Tibial artery (tissue), 4 donors: ENCODE measurements around the gene EBPL.

ENCODE experiments used
- DNase-seq, 2 donors: peaks; one replicate each; pipeline ENCODE4 v3.0.0-alpha.2; 2019
- H3K27ac ChIP-seq, 2 donors: fragments of 200-600 bp; sonication (generic) in 1 of 2; 1 replicate in 1 of 2; 2 replicates in 1 of 2; pipeline ENCODE4 v1.5.1; 2018 to 2019; ENCODE audit warnings: mild to moderate bottlenecking in 1 of 2
- H3K27me3 ChIP-seq, 2 donors: fragments of 200-600 bp; sonication (generic) in 1 of 2; one replicate each; pipeline versions ENCODE4 v1.5.1 to v1.6.0; 2016 to 2019
- H3K36me3 ChIP-seq, 3 donors: fragments of 200-600 bp; sonication (generic) in 2 of 3; one replicate each; pipeline ENCODE4 v1.5.1; 2016 to 2019; ENCODE audit warnings: mild to moderate bottlenecking in 2 of 3
- H3K4me1 ChIP-seq, 4 donors: fragments of 200-600 bp; sonication (generic) in 2 of 4; 1 replicate in 3 of 4; 2 replicates in 1 of 4; pipeline ENCODE4 v1.5.1; 2016 to 2019
- H3K4me3 ChIP-seq, 2 donors: fragments of 200-600 bp; sonication (generic) in 1 of 2; 1 replicate in 1 of 2; 2 replicates in 1 of 2; pipeline ENCODE4 v1.5.1; 2018 to 2019; ENCODE audit warnings: mild to moderate bottlenecking in 2 of 2
- H3K9me3 ChIP-seq, 3 donors: fragments of 200-600 bp; sonication (generic) in 1 of 3; one replicate each; pipeline ENCODE4 v1.5.1; 2016 to 2019
- intact Hi-C: fragments of 100-400 bp; cut with DNase I; formaldehyde crosslinking; loops from one replicate; pipeline ENCODE4 v1.15.0; 2023; ENCODE audit warnings: low total_unique reads
- TF ChIP-seq, protein P1 (sequence below), 2 experiments: fragments of 200-600 bp in 1 of 2; fragments of 450-650 bp in 1 of 2; IDR thresholded peaks; one replicate each; pipeline ENCODE4 v1.5.1; 2017 to 2019; ENCODE audit warnings: antibody characterized with exemption in 2 of 2, mild to moderate bottlenecking in 1 of 2, moderate library complexity in 1 of 2

The EBPL gene

GRCh38 chr13:49694446-49694845 lies 3.2 kb upstream of the EBPL start:
- H3K4me1 ChIP-seq = peaks cover 0 to 7% (median 2%) of the 10 kb centered on the region in 4 donors
- no peak for DNase-seq
- H3K9me3 ChIP-seq = no peaks in the 10 kb centered on the region
- TF ChIP-seq, protein P1, sequence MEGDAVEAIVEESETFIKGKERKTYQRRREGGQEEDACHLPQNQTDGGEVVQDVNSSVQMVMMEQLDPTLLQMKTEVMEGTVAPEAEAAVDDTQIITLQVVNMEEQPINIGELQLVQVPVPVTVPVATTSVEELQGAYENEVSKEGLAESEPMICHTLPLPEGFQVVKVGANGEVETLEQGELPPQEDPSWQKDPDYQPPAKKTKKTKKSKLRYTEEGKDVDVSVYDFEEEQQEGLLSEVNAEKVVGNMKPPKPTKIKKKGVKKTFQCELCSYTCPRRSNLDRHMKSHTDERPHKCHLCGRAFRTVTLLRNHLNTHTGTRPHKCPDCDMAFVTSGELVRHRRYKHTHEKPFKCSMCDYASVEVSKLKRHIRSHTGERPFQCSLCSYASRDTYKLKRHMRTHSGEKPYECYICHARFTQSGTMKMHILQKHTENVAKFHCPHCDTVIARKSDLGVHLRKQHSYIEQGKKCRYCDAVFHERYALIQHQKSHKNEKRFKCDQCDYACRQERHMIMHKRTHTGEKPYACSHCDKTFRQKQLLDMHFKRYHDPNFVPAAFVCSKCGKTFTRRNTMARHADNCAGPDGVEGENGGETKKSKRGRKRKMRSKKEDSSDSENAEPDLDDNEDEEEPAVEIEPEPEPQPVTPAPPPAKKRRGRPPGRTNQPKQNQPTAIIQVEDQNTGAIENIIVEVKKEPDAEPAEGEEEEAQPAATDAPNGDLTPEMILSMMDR (IDR thresholded peaks at IDR 0.05) = no peak
- intact Hi-C loops = loop anchor here (5.0 kb wide), 1 partner anchor 98 kb away; the partner anchor contains the start of gene KPNA3
- H3K4me3 ChIP-seq = no peak overlapping the region
- H3K36me3 ChIP-seq = peaks cover 0 to 11% (median 0%) of the 10 kb centered on the region in 3 donors
- no peak overlapping the region for H3K27ac ChIP-seq
- no peaks in the 10 kb centered on the region for H3K27me3 ChIP-seq

GRCh38 chr13:49693877-49694276 lies 2.6 kb upstream of the EBPL start:
- Histone ChIP-seq H3K27ac (no peak overlapping the region), H3K36me3 (peaks cover 0 to 11% (median 0%) of the 10 kb centered on the region in 3 donors), H3K4me3 (no peak overlapping the region), H3K4me1 (peaks cover 0 to 7% (median 3%) of the 10 kb centered on the region in 4 donors), H3K27me3 (no peaks in the 10 kb centered on the region), H3K9me3 (no peaks in the 10 kb centered on the region)
- no peak for DNase-seq
- TF ChIP-seq, protein P1 (IDR thresholded peaks at IDR 0.05) = no peak
- intact Hi-C loops = loop anchor here (5.0 kb wide), 1 partner anchor 98 kb away; the partner anchor contains the start of gene KPNA3

- Histone ChIP-seq H3K36me3 (peaks cover 0 to 4% (median 0%) of the 10 kb centered on the region in 3 donors), H3K27ac (no peak overlapping the region), H3K27me3 (no peaks in the 10 kb centered on the region), H3K4me3 (no peak overlapping the region), H3K9me3 (no peaks in the 10 kb centered on the region), H3K4me1 (peaks cover 0 to 7% (median 3%) of the 10 kb centered on the region in 4 donors)
- intact Hi-C loops = loop anchor here (5.0 kb wide), 1 partner anchor 99 kb away; the partner anchor contains the start of gene KPNA3
- DNase-seq = no peak
- TF ChIP-seq, protein P1 (IDR thresholded peaks at IDR 0.05) = no peak
Observed at GRCh38 chr13:49693191-49693733, 2.0 kb upstream of the EBPL start.

DNA sequence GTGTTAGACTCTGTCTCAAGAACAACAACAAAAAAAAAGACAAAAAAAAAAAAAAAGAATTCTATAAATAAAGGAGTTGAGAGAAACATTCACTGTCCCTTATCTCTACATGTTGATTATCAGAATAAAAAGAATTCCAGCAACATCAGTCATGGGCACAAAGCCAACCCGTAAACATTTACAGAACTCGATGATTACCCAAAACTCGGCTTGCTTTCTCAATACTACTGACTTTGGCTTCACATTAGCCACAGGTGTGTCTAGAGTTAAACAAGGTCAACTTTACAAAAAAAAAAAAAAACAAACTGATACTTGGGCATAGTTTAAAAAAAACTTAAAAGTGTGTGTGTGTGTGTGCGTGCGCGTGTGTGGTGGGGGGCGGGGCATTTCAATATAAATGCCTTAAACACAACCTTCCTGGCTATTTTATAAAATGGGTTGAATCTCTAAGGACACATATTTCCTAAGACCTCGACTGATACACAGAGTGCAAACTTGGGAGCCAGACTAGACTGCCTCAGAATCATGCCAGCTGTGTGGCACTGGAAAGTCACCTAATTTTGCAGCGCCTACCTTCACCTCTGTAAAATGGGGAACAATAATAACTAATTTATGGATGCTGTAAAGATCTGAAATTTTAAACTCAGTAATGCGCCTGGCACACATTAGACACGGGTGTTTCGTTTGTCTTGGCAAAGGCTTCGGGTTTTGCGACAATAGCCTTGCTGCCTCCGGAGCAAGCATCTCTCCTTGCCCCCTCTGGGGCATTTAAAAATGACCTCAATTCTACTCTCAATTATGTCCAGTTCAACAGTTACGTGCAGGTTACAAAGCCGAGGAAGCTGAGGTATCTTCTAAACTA lies 922 bp downstream of the EBPL start:
- Histone ChIP-seq H3K4me3 (peak overlapping the region; percentile 67 to 84), H3K4me1 (peaks cover 0 to 7% (median 3%) of the 10 kb centered on the region in 4 donors), H3K27me3 (no peaks in the 10 kb centered on the region), H3K36me3 (peaks cover 0 to 12% (median 0%) of the 10 kb centered on the region in 3 donors), H3K9me3 (no peaks in the 10 kb centered on the region), H3K27ac (peak overlapping the region; percentile 64 to 76)
- DNase-seq = no peak
- TF ChIP-seq, protein P1 (IDR thresholded peaks at IDR 0.05) = no peak
- intact Hi-C loops = loop anchor here (5.0 kb wide), 1 partner anchor 102 kb away; the partner anchor contains the start of gene KPNA3

DNA sequence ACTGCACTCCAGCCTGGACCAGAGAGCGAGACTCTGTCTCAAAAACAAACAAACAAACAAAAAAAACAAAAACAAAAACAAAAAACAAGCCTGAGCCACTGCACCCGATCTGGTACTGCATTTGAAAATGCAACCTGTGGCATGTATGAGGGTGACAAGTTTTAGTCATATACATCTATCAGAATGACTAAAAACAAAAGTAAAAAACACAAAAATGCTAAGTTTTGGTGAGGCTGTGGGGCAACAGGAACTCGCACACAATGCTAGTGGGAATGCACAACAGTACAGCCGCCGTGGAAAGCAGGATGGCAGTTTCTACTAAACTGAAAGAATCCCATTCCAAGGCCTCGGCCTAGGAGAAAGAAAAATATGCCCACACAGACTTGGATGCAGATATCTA lies 7.8 kb downstream of the EBPL start:
- H3K4me1 ChIP-seq = no peaks in the 10 kb centered on the region
- peaks cover 0 to 12% (median 0%) of the 10 kb centered on the region in 3 donors for H3K36me3 ChIP-seq
- no peaks in the 10 kb centered on the region for H3K27me3 ChIP-seq
- H3K27ac ChIP-seq = no peak overlapping the region
- TF ChIP-seq, protein P1 (IDR thresholded peaks at IDR 0.05) = no peak
- no peak for DNase-seq
- H3K4me3 ChIP-seq = no peak overlapping the region
- intact Hi-C loops = no loop called here
- H3K9me3 ChIP-seq = no peaks in the 10 kb centered on the region
